Mesenchymal stem cell (in vitro differentiated cells and primary cell): ENCODE measurements around the gene C20orf141.

Experiments used
- DNase-seq: peaks from one replicate; pipeline ENCODE4 v3.0.0-alpha.2; 2013
- H2AFZ ChIP-seq: one replicate; pipeline ENCODE4 v1.6.1; 2013; ENCODE audit warnings: low read depth, mild to moderate bottlenecking, control low read depth, inconsistent platforms, low read length, moderate library complexity
- H2AK5ac ChIP-seq: 2 replicates; pipeline ENCODE4 v1.6.1; 2013; ENCODE audit warnings: low read length, moderate library complexity, mild to moderate bottlenecking, inconsistent platforms; ENCODE audit not compliant: severe bottlenecking
- H2BK120ac ChIP-seq: one replicate; pipeline ENCODE4 v1.6.1; 2013; ENCODE audit warnings: low read depth, mild to moderate bottlenecking, inconsistent platforms, low read length, moderate library complexity
- H2BK12ac ChIP-seq, 2 experiments: one replicate each; pipeline ENCODE4 v1.6.1; 2013; ENCODE audit warnings: inconsistent platforms in 2 of 2, low read length in 2 of 2, mild to moderate bottlenecking in 2 of 2, moderate library complexity in 2 of 2, control low read depth in 1 of 2
- H2BK15ac ChIP-seq: one replicate; pipeline ENCODE4 v1.6.1; 2013; ENCODE audit warnings: mild to moderate bottlenecking, low read depth, inconsistent platforms; ENCODE audit not compliant: poor library complexity, severe bottlenecking
- H2BK5ac ChIP-seq: 2 replicates; pipeline ENCODE4 v1.6.1; 2013; ENCODE audit warnings: low read depth, mild to moderate bottlenecking, low read length, control low read depth, inconsistent platforms; ENCODE audit not compliant: poor library complexity, severe bottlenecking
- H3K14ac ChIP-seq, 2 experiments: one replicate each; pipeline ENCODE4 v1.6.1; 2013; ENCODE audit warnings: inconsistent platforms in 2 of 2, low read length in 2 of 2, control low read depth in 1 of 2, mild to moderate bottlenecking in 1 of 2, moderate library complexity in 1 of 2
- H3K18ac ChIP-seq, 2 experiments: one replicate each; pipeline ENCODE4 v1.6.1; 2013; ENCODE audit warnings: inconsistent platforms in 2 of 2, low read length in 2 of 2, control low read depth in 1 of 2, low read depth in 1 of 2, mild to moderate bottlenecking in 1 of 2
- H3K23ac ChIP-seq, 2 experiments: one replicate each; pipeline ENCODE4 v1.6.1; 2013; ENCODE audit warnings: inconsistent platforms in 2 of 2, low read length in 2 of 2, mild to moderate bottlenecking in 2 of 2, moderate library complexity in 2 of 2, control low read depth in 1 of 2
- H3K27ac ChIP-seq: 2 replicates; pipeline ENCODE4 v1.5.1; 2013; ENCODE audit warnings: mild to moderate bottlenecking, moderate library complexity, low read length, control low read depth, inconsistent platforms; ENCODE audit not compliant: poor library complexity, severe bottlenecking
- H3K27me3 ChIP-seq, 2 experiments: 2 replicates each; pipeline versions ENCODE4 v1.6.1 to v1.7.0; 2013; ENCODE audit warnings: low read length in 2 of 2, mild to moderate bottlenecking in 2 of 2, moderate library complexity in 2 of 2, control low read depth in 1 of 2, inconsistent platforms in 1 of 2; ENCODE audit not compliant: control insufficient read depth in 1 of 2, insufficient read depth in 1 of 2
- H3K36me3 ChIP-seq, 2 experiments: 2 replicates each; pipeline versions ENCODE4 v1.6.1 to v1.7.0; 2013; ENCODE audit warnings: low read length in 2 of 2, control low read depth in 1 of 2, inconsistent platforms in 1 of 2, low read depth in 1 of 2, mild to moderate bottlenecking in 1 of 2; ENCODE audit not compliant: insufficient read depth in 2 of 2, control insufficient read depth in 1 of 2
- H3K4ac ChIP-seq, 2 experiments: one replicate each; pipeline ENCODE4 v1.6.1; 2013; ENCODE audit warnings: inconsistent platforms in 2 of 2, low read length in 2 of 2, mild to moderate bottlenecking in 2 of 2, moderate library complexity in 2 of 2, control low read depth in 1 of 2, low read depth in 1 of 2
- H3K4me1 ChIP-seq: 2 replicates; pipeline ENCODE4 v1.6.1; 2013; ENCODE audit warnings: low read depth, low read length, control low read depth; ENCODE audit not compliant: control insufficient read depth, insufficient read depth
- H3K4me2 ChIP-seq: 2 replicates; pipeline ENCODE4 v1.6.1; 2013; ENCODE audit warnings: low read length, mild to moderate bottlenecking, inconsistent platforms; ENCODE audit not compliant: poor library complexity, severe bottlenecking
- H3K4me3 ChIP-seq, 2 experiments: 2 replicates each; pipeline versions ENCODE4 v1.5.1 to v1.7.0; 2013; ENCODE audit warnings: low read length in 2 of 2, mild to moderate bottlenecking in 2 of 2, control low read depth in 1 of 2, low read depth in 1 of 2; ENCODE audit not compliant: insufficient read depth in 1 of 2
- H3K79me1 ChIP-seq: replicated peaks from 2 replicates; pipeline ENCODE4 v1.6.1; 2013; ENCODE audit warnings: mild to moderate bottlenecking, control low read depth, low read length, inconsistent platforms; ENCODE audit not compliant: poor library complexity, severe bottlenecking
- H3K9ac ChIP-seq: 2 replicates; pipeline ENCODE4 v1.7.0; 2013; ENCODE audit warnings: mild to moderate bottlenecking, low read length, moderate library complexity
- H3K9me3 ChIP-seq: 2 replicates; pipeline ENCODE4 v1.7.0; 2013; ENCODE audit warnings: mild to moderate bottlenecking, low read length; ENCODE audit not compliant: control insufficient read depth
- H4K8ac ChIP-seq: one replicate; pipeline ENCODE4 v1.6.1; 2013; ENCODE audit warnings: inconsistent platforms, mild to moderate bottlenecking, low read length, moderate library complexity
- H4K91ac ChIP-seq: one replicate; pipeline ENCODE4 v1.6.1; 2013; ENCODE audit warnings: mild to moderate bottlenecking, low read length, inconsistent platforms
- WGBS: methylation state at CpG from one replicate; pipeline ENCODE4 v1.1.7; 2013; ENCODE audit warnings: mixed read lengths; 5-methylcytosine and 5-hydroxymethylcytosine counted together

Gene C20orf141

GRCh38 chr20:2858591-2858990 is 43.8 kb downstream of the C20orf141 start:
- Histone ChIP-seq H2BK15ac (no peak overlapping the region), H3K27ac (no peak overlapping the region), H2BK12ac (no peak overlapping the region), H2BK5ac (no peak overlapping the region), H3K9ac (peak overlapping the region; percentile 23), H2AFZ (no peak overlapping the region), H2AK5ac (no peak overlapping the region), H3K4me1 (peaks cover 3% of the 10 kb centered on the region), H3K18ac (no peak overlapping the region), H4K8ac (no peak overlapping the region), H3K79me1 (peaks cover 24% of the 10 kb centered on the region), H4K91ac (no peak overlapping the region), H3K4me2 (no peak overlapping the region), H3K23ac (no peak overlapping the region), H2BK120ac (no peak overlapping the region), H3K36me3 (peaks cover 33 to 40% of the 10 kb centered on the region in 2 experiments), H3K4ac (no peak overlapping the region), H3K4me3 (no peak overlapping the region), H3K14ac (no peak overlapping the region), H3K9me3 (no peaks in the 10 kb centered on the region), H3K27me3 (no peaks in the 10 kb centered on the region)
- DNase-seq, result no peak
- 98% methylated on average over 2 of the region's 2 CpGs for WGBS

GRCh38 chr20:2859330-2860121 is 44.7 kb downstream of the C20orf141 start:
- WGBS, result 92% methylated on average over 4 of the region's 4 CpGs
- no peak overlapping the region for H2AFZ ChIP-seq
- no peaks in the 10 kb centered on the region for H3K27me3 ChIP-seq

GRCh38 chr20:2864626-2865025 is 49.8 kb downstream of the C20orf141 start:
- DNase-seq, result no peak
- H3K14ac ChIP-seq, result no peak overlapping the region
- no peaks in the 10 kb centered on the region for H3K27me3 ChIP-seq
- H2BK120ac ChIP-seq, result no peak overlapping the region
- H2BK15ac ChIP-seq, result no peak overlapping the region
- peaks cover 67 to 73% of the 10 kb centered on the region in 2 experiments for H3K36me3 ChIP-seq
- peaks cover 3% of the 10 kb centered on the region for H3K4me1 ChIP-seq
- H2BK5ac ChIP-seq, result no peak overlapping the region
- H3K4me2 ChIP-seq, result no peak overlapping the region
- H3K4ac ChIP-seq, result no peak overlapping the region
- H3K18ac ChIP-seq, result no peak overlapping the region
- no peak overlapping the region for H4K91ac ChIP-seq
- H2AK5ac ChIP-seq, result no peak overlapping the region
- no peak overlapping the region for H3K9ac ChIP-seq
- no peak overlapping the region for H3K4me3 ChIP-seq
- H3K9me3 ChIP-seq, result no peaks in the 10 kb centered on the region
- WGBS, result 91% methylated on average over 12 of the region's 12 CpGs
- no peak overlapping the region for H2BK12ac ChIP-seq
- no peak overlapping the region for H3K27ac ChIP-seq
- H3K79me1 ChIP-seq, result peaks cover 9% of the 10 kb centered on the region
- no peak overlapping the region for H2AFZ ChIP-seq
- no peak overlapping the region for H4K8ac ChIP-seq
- no peak overlapping the region for H3K23ac ChIP-seq

More at GRCh38 chr20:2859330-2860121, 44.7 kb downstream of the C20orf141 start:
- Histone ChIP-seq H3K36me3 (peaks cover 41 to 46% of the 10 kb centered on the region in 2 experiments), H3K18ac (no peak overlapping the region), H3K9ac (peak overlapping the region; percentile 23), H3K27ac (no peak overlapping the region), H4K8ac (peak overlapping the region; percentile 29), H3K14ac (no peak overlapping the region), H2BK12ac (no peak overlapping the region), H3K9me3 (no peaks in the 10 kb centered on the region), H2BK15ac (no peak overlapping the region), H2AK5ac (no peak overlapping the region), H2BK120ac (no peak overlapping the region), H3K4me3 (no peak overlapping the region), H3K23ac (no peak overlapping the region), H2BK5ac (no peak overlapping the region), H3K4me2 (no peak overlapping the region), H3K79me1 (peaks cover 19% of the 10 kb centered on the region), H4K91ac (no peak overlapping the region), H3K4me1 (peaks cover 3% of the 10 kb centered on the region), H3K4ac (no peak overlapping the region)
- no peak for DNase-seq

- Histone ChIP-seq H3K79me1 (peaks cover 6% of the 10 kb centered on the region), H3K4me2 (no peak overlapping the region)
- WGBS, result 99% methylated on average over 10 of the region's 10 CpGs
These were observed 50.3 kb downstream of the C20orf141 start for GRCh38 chr20:2865101-2865500.

More at GRCh38 chr20:2865101-2865500, 50.3 kb downstream of the C20orf141 start:
- no peak overlapping the region for H3K27ac ChIP-seq
- H2BK12ac ChIP-seq, result no peak overlapping the region
- no peak overlapping the region for H2AFZ ChIP-seq
- no peak overlapping the region for H3K23ac ChIP-seq
- H3K9me3 ChIP-seq, result no peaks in the 10 kb centered on the region
- H3K4me1 ChIP-seq, result peaks cover 3% of the 10 kb centered on the region
- H2AK5ac ChIP-seq, result no peak overlapping the region
- no peak overlapping the region for H4K91ac ChIP-seq
- H2BK5ac ChIP-seq, result no peak overlapping the region
- H2BK15ac ChIP-seq, result no peak overlapping the region
- no peak overlapping the region for H3K14ac ChIP-seq
- peaks cover 65 to 69% of the 10 kb centered on the region in 2 experiments for H3K36me3 ChIP-seq
- no peak overlapping the region for H2BK120ac ChIP-seq
- no peak overlapping the region for H3K4ac ChIP-seq
- no peak overlapping the region for H3K4me3 ChIP-seq
- H4K8ac ChIP-seq, result no peak overlapping the region
- no peak overlapping the region for H3K18ac ChIP-seq
- no peak for DNase-seq
- no peaks in the 10 kb centered on the region for H3K27me3 ChIP-seq
- H3K9ac ChIP-seq, result no peak overlapping the region
